Panc1 (cell line): ENCODE results near the gene C6orf132. TPM values are rescaled to one million over a fixed set of nuclear protein-coding genes. Genes with fewer than 3 reads are reported as not detected.

ENCODE experiments used
- ATAC-seq: fragments of 200-7000 bp; cut with Tn5 transposase; 2 replicates; pipeline ENCODE4 v1.9.1; 2020; ENCODE audit warnings: mild to moderate bottlenecking, moderate library complexity
- BruUV-seq: library from RNA; stranded (reverse); fragments of 400-500 nt; replicated peaks from 2 replicates; lab custom pipeline; 2021; lab: Mats Ljungman, UMichigan
- CTCF ChIA-PET: fragments of 300-600 bp; sonication (Branson Sonifier 250); formaldehyde crosslinking; loops from one replicate; lab custom pipeline; 2022; ENCODE audit warnings: antibody characterized with exemption; lab: Charles Lee
- POLR2A ChIA-PET: fragments of 300-600 bp; sonication (Branson Sonifier 250); formaldehyde crosslinking; loops from one replicate; lab custom pipeline; 2022; ENCODE audit warnings: antibody characterized with exemption; lab: Charles Lee
- DNase-seq: peaks from one replicate; pipeline ENCODE4 v3.0.0-alpha.2; 2010; ENCODE audit warnings: low read depth, low spot score
- H3K27ac ChIP-seq: 2 replicates; pipeline ENCODE4 v1.5.1; 2011; ENCODE audit warnings: mild to moderate bottlenecking, low read length, inconsistent platforms
- H3K27me3 ChIP-seq: fragments of 200-500 bp; sonication (Bioruptor generic); 2 replicates; pipeline ENCODE4 v1.6.0; 2014; ENCODE audit warnings: low read length, inconsistent platforms; ENCODE audit not compliant: control insufficient read depth, insufficient read depth
- H3K36me3 ChIP-seq: fragments of 200-500 bp; sonication (Bioruptor generic); 2 replicates; pipeline ENCODE4 v1.5.1; 2014; ENCODE audit warnings: inconsistent platforms, mild to moderate bottlenecking, low read length, moderate library complexity; ENCODE audit not compliant: control insufficient read depth, insufficient read depth
- H3K4me1 ChIP-seq: 2 replicates; pipeline ENCODE4 v1.5.1; 2011; ENCODE audit warnings: inconsistent platforms, mild to moderate bottlenecking, low read length, moderate library complexity; ENCODE audit not compliant: control insufficient read depth, insufficient read depth
- H3K4me3 ChIP-seq, 2 experiments: 2 replicates each; pipeline ENCODE4 v1.5.1; 2011 to 2012; ENCODE audit warnings: low read depth in 2 of 2, low read length in 2 of 2, mild to moderate bottlenecking in 2 of 2, inconsistent platforms in 1 of 2, moderate library complexity in 1 of 2
- H3K9me3 ChIP-seq: fragments of 200-500 bp; sonication (Bioruptor generic); 2 replicates; pipeline ENCODE4 v1.5.1; 2014; ENCODE audit warnings: low read depth, mild to moderate bottlenecking, inconsistent platforms, low read length, moderate library complexity; ENCODE audit not compliant: control insufficient read depth, insufficient read depth
- POLR2AphosphoS5 ChIP-seq: IDR thresholded peaks from 2 replicates; pipeline ENCODE4 v1.6.1; 2012; ENCODE audit warnings: mild to moderate bottlenecking, low read depth, low read length, moderate library complexity
- SIN3A ChIP-seq: IDR thresholded peaks from 2 replicates; pipeline ENCODE4 v1.6.1; 2012; ENCODE audit warnings: low read depth, mild to moderate bottlenecking, low read length, moderate library complexity, borderline replicate concordance; ENCODE audit not compliant: insufficient read depth
- TCF7L2 ChIP-seq: IDR thresholded peaks from 2 replicates; pipeline ENCODE4 v1.6.1; 2011; ENCODE audit warnings: mild to moderate bottlenecking, low read depth, low read length, inconsistent platforms
- in situ Hi-C: cut with HindIII; loops from 2 replicates; pipeline ENCODE4 v1.10.0; 2016; ENCODE audit warnings: low sequenced_read_pairs, low pct_unique_long_range_greater_than_20kb
- intact Hi-C: fragments of 100-400 bp; cut with micrococcal nuclease; formaldehyde crosslinking; loops from one replicate; pipeline ENCODE4 v1.10.0; 2022; ENCODE audit not compliant: unreplicated experiment
- total RNA-seq: library from RNA; stranded (reverse); gene quantifications from one replicate; pipeline ENCODE4 v1.2.1, GENCODE V29; 2021; ENCODE audit not compliant: unreplicated experiment
- TF ChIP-seq, protein P1 (sequence below): fragments of 450-650 bp; IDR thresholded peaks from 2 replicates; pipeline ENCODE4 v1.5.1; 2017; ENCODE audit warnings: mild to moderate bottlenecking
- TF ChIP-seq, protein P2 (sequence below), 2 experiments: IDR thresholded peaks; 2 replicates each; pipeline ENCODE4 v1.6.1; 2011 to 2012; ENCODE audit warnings: low read depth in 2 of 2, control low read depth in 1 of 2, low read length in 1 of 2, mild to moderate bottlenecking in 1 of 2, moderate library complexity in 1 of 2; ENCODE audit not compliant: insufficient read depth in 1 of 2

Gene C6orf132
- total RNA-seq, 1 experiment from 2014 or later, result 12.9 TPM

DNA sequence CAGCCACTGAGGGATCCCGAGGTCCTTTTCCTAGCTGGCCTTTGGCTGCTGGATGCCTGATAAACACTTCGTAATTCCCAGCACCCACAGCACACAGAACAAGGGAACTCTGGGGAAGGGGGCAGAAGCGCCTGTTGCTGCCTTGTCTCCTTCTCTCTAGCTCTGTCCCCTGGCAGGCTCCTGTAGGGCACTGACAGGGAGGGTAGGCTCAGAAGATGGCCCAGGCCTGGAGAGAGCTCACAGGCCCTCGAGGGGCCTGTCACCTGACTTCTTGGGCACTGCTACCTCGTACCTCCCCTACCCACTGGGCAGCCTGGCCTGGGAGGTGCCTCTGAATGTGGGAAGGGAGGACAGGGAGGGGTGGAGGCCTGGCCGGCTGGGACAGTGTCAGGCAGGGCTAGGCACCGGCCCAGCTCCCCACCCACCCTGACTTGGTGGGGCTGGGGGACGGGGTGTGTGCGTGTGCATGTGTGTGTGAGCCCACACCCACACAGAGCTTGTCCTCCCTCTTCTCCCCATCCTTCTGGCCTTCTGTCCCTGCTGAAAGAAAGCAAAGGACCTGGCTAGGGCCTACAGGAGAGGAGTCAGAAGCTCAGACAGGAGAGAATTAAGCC lies 18.1 kb downstream of the C6orf132 start:
- no TSS peak for BruUV-seq
- H3K9me3 ChIP-seq, result no peaks in the 10 kb centered on the region
- ATAC-seq, result peak; percentile 51
- POLR2A ChIA-PET, result interaction anchor here (0.6 kb wide), 1 partner anchor 8 kb away, joined by 6 read pairs; no protein-coding TSS in a partner anchor
- no peak overlapping the region for H3K27ac ChIP-seq
- TF ChIP-seq, protein P1, sequence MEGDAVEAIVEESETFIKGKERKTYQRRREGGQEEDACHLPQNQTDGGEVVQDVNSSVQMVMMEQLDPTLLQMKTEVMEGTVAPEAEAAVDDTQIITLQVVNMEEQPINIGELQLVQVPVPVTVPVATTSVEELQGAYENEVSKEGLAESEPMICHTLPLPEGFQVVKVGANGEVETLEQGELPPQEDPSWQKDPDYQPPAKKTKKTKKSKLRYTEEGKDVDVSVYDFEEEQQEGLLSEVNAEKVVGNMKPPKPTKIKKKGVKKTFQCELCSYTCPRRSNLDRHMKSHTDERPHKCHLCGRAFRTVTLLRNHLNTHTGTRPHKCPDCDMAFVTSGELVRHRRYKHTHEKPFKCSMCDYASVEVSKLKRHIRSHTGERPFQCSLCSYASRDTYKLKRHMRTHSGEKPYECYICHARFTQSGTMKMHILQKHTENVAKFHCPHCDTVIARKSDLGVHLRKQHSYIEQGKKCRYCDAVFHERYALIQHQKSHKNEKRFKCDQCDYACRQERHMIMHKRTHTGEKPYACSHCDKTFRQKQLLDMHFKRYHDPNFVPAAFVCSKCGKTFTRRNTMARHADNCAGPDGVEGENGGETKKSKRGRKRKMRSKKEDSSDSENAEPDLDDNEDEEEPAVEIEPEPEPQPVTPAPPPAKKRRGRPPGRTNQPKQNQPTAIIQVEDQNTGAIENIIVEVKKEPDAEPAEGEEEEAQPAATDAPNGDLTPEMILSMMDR, result no peak
- TF ChIP-seq TCF7L2 (no peak), SIN3A (no peak), POLR2AphosphoS5 (no peak)
- TF ChIP-seq, protein P2, sequence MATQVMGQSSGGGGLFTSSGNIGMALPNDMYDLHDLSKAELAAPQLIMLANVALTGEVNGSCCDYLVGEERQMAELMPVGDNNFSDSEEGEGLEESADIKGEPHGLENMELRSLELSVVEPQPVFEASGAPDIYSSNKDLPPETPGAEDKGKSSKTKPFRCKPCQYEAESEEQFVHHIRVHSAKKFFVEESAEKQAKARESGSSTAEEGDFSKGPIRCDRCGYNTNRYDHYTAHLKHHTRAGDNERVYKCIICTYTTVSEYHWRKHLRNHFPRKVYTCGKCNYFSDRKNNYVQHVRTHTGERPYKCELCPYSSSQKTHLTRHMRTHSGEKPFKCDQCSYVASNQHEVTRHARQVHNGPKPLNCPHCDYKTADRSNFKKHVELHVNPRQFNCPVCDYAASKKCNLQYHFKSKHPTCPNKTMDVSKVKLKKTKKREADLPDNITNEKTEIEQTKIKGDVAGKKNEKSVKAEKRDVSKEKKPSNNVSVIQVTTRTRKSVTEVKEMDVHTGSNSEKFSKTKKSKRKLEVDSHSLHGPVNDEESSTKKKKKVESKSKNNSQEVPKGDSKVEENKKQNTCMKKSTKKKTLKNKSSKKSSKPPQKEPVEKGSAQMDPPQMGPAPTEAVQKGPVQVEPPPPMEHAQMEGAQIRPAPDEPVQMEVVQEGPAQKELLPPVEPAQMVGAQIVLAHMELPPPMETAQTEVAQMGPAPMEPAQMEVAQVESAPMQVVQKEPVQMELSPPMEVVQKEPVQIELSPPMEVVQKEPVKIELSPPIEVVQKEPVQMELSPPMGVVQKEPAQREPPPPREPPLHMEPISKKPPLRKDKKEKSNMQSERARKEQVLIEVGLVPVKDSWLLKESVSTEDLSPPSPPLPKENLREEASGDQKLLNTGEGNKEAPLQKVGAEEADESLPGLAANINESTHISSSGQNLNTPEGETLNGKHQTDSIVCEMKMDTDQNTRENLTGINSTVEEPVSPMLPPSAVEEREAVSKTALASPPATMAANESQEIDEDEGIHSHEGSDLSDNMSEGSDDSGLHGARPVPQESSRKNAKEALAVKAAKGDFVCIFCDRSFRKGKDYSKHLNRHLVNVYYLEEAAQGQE (IDR thresholded peaks at IDR 0.05; ENCODE audit: insufficient read depth in 1 of 2, low read depth in 2 of 2, low read length in 1 of 2), result no peak
- no peaks in the 10 kb centered on the region for H3K27me3 ChIP-seq
- no peak for DNase-seq
- no peaks in the 10 kb centered on the region for H3K36me3 ChIP-seq
- in situ Hi-C loops (no loop called here), intact Hi-C loops (no loop called here)
- CTCF ChIA-PET, result interaction anchor here (0.9 kb wide), 1 partner anchor 423 kb away, joined by 3 read pairs; no protein-coding TSS in a partner anchor
- 0 out of 2 replicates have a peak, but pooled peaks cover 2% of the 10 kb centered on the region for H3K4me1 ChIP-seq
- no peak overlapping the region for H3K4me3 ChIP-seq

GRCh38 chr6:42123379-42124103 lies 18.9 kb downstream of the C6orf132 start:
- Histone ChIP-seq H3K27me3 (no peaks in the 10 kb centered on the region), H3K4me3 (no peak overlapping the region), H3K27ac (no peak overlapping the region), H3K36me3 (no peaks in the 10 kb centered on the region), H3K4me1 (peaks cover 9% of the 10 kb centered on the region), H3K9me3 (no peaks in the 10 kb centered on the region)
- no TSS peak for BruUV-seq
- ATAC-seq, result no peak; the same call in 1 of the 2 replicates
- no peak for DNase-seq
- intact Hi-C loops (no loop called here), in situ Hi-C loops (no loop called here)
- POLR2A ChIA-PET, result interaction anchor here (0.6 to 0.7 kb wide), 2 partner anchors 8 to 1546 kb away, joined by 6 to 9 read pairs; no protein-coding TSS in a partner anchor
- CTCF ChIA-PET, result interaction anchor here (0.9 kb wide), 1 partner anchor 423 kb away, joined by 3 read pairs; no protein-coding TSS in a partner anchor
- TF ChIP-seq, protein P1, result no peak
- no peak for TF ChIP-seq POLR2AphosphoS5
